Measurements from ENCODE around the gene C1QTNF9B.
"Not testable (repeated sequence)": the region's sequence is repeated elsewhere in the genome, so short reads cannot be mapped to it uniquely, and the experiment has no call there.

C1QTNF9B gene

GRCh38 chr13:23897452-23897919 is at the start of gene C1QTNF9B:
Gene C1QTNF9B (minus strand): TSS chr13:23897502.
- H3K27me3 ChIP-seq (ENCODE audit: low read depth, low read length); H3K36me3 ChIP-seq (replicated peaks; ENCODE audit: low read depth, low read length); H3K79me2 ChIP-seq (ENCODE audit: low read length); H3K4me3 ChIP-seq (ENCODE audit: low read length); H3K9me3 ChIP-seq (ENCODE audit: insufficient read depth, low read length); H3K4me2 ChIP-seq (ENCODE audit: low read length); H3K9ac ChIP-seq (ENCODE audit: low read length); H3K27ac ChIP-seq (ENCODE audit: low read length); H2AFZ ChIP-seq (ENCODE audit: low read depth, low read length); H4K20me1 ChIP-seq (ENCODE audit: insufficient read depth, low read length): not testable (repeated sequence)
- H3K4me1 ChIP-seq (ENCODE audit: low read length): peaks cover 18% of the 10 kb centered on the region

- Histone ChIP-seq H3K36me3 (replicated peaks; ENCODE audit: low read depth, low read length) (no peaks in the 10 kb centered on the region), H3K4me3 (ENCODE audit: low read length) (no peak overlapping the region), H3K27me3 (ENCODE audit: low read depth, low read length) (no peaks in the 10 kb centered on the region), H3K27ac (ENCODE audit: low read length) (no peak overlapping the region), H4K20me1 (ENCODE audit: insufficient read depth, low read length) (no peaks in the 10 kb centered on the region), H3K9ac (ENCODE audit: low read length) (no peak overlapping the region), H3K4me2 (ENCODE audit: low read length) (no peak overlapping the region), H3K79me2 (ENCODE audit: low read length) (no peaks in the 10 kb centered on the region), H2AFZ (ENCODE audit: low read depth, low read length) (no peak overlapping the region), H3K9me3 (ENCODE audit: insufficient read depth, low read length) (no peaks in the 10 kb centered on the region), H3K4me1 (ENCODE audit: low read length) (no peaks in the 10 kb centered on the region)
- TF ChIP-seq EZH2phosphoT487 (IDR thresholded peaks at IDR 0.05; ENCODE audit: low read depth): no peak
- no peak for TF ChIP-seq CTCF (IDR thresholded peaks at IDR 0.05; ENCODE audit: low read depth, low read length)
Observed at GRCh38 chr13:23946900-23947299, 49.6 kb upstream of the C1QTNF9B start.

- H4K20me1 ChIP-seq (ENCODE audit: insufficient read depth, low read length): no peaks in the 10 kb centered on the region
- no peak overlapping the region for H3K9ac ChIP-seq (ENCODE audit: low read length)
- no peak for TF ChIP-seq EZH2phosphoT487 (IDR thresholded peaks at IDR 0.05; ENCODE audit: low read depth)
- TF ChIP-seq CTCF (IDR thresholded peaks at IDR 0.05; ENCODE audit: low read depth, low read length): no peak
- H3K4me3 ChIP-seq (ENCODE audit: low read length): no peak overlapping the region
- no peaks in the 10 kb centered on the region for H3K9me3 ChIP-seq (ENCODE audit: insufficient read depth, low read length)
- no peaks in the 10 kb centered on the region for H3K79me2 ChIP-seq (ENCODE audit: low read length)
- no peak overlapping the region for H3K4me2 ChIP-seq (ENCODE audit: low read length)
- H3K36me3 ChIP-seq (replicated peaks; ENCODE audit: low read depth, low read length): no peaks in the 10 kb centered on the region
- H3K27me3 ChIP-seq (ENCODE audit: low read depth, low read length): peaks cover 5% of the 10 kb centered on the region; the same call in 1 of the 2 replicates
- H3K4me1 ChIP-seq (ENCODE audit: low read length): no peaks in the 10 kb centered on the region
- no peak overlapping the region for H3K27ac ChIP-seq (ENCODE audit: low read length)
- no peak overlapping the region for H2AFZ ChIP-seq (ENCODE audit: low read depth, low read length)
Observed at GRCh38 chr13:23946067-23946466, 48.8 kb upstream of the C1QTNF9B start.

- Histone ChIP-seq H3K4me3 (ENCODE audit: low read length) (no peak overlapping the region), H3K27ac (ENCODE audit: low read length) (no peak overlapping the region), H3K36me3 (replicated peaks; ENCODE audit: low read depth, low read length) (no peaks in the 10 kb centered on the region), H2AFZ (ENCODE audit: low read depth, low read length) (no peak overlapping the region), H3K9me3 (ENCODE audit: insufficient read depth, low read length) (no peaks in the 10 kb centered on the region), H3K9ac (ENCODE audit: low read length) (no peak overlapping the region), H3K27me3 (ENCODE audit: low read depth, low read length) (peaks cover 7% of the 10 kb centered on the region), H3K4me1 (ENCODE audit: low read length) (no peaks in the 10 kb centered on the region), H3K79me2 (ENCODE audit: low read length) (no peaks in the 10 kb centered on the region), H3K4me2 (ENCODE audit: low read length) (no peak overlapping the region), H4K20me1 (ENCODE audit: insufficient read depth, low read length) (no peaks in the 10 kb centered on the region)
- TF ChIP-seq CTCF (IDR thresholded peaks at IDR 0.05; ENCODE audit: low read depth, low read length) (no peak), EZH2phosphoT487 (IDR thresholded peaks at IDR 0.05; ENCODE audit: low read depth) (no peak)
Observed at GRCh38 chr13:23945612-23946011, 48.3 kb upstream of the C1QTNF9B start.

GRCh38 chr13:23941211-23941610 is 43.9 kb upstream of the C1QTNF9B start:
- no peaks in the 10 kb centered on the region for H3K9me3 ChIP-seq (ENCODE audit: insufficient read depth, low read length)
- H3K36me3 ChIP-seq (replicated peaks; ENCODE audit: low read depth, low read length): no peaks in the 10 kb centered on the region
- H3K4me3 ChIP-seq (ENCODE audit: low read length): no peak overlapping the region
- no peak overlapping the region for H3K4me2 ChIP-seq (ENCODE audit: low read length)
- no peaks in the 10 kb centered on the region for H4K20me1 ChIP-seq (ENCODE audit: insufficient read depth, low read length)
- TF ChIP-seq EZH2phosphoT487 (IDR thresholded peaks at IDR 0.05; ENCODE audit: low read depth) (no peak), CTCF (IDR thresholded peaks at IDR 0.05; ENCODE audit: low read depth, low read length) (no peak)
- H3K4me1 ChIP-seq (ENCODE audit: low read length): no peaks in the 10 kb centered on the region
- H3K9ac ChIP-seq (ENCODE audit: low read length): no peak overlapping the region
- H3K79me2 ChIP-seq (ENCODE audit: low read length): no peaks in the 10 kb centered on the region
- H3K27ac ChIP-seq (ENCODE audit: low read length): no peak overlapping the region
- H2AFZ ChIP-seq (ENCODE audit: low read depth, low read length): no peak overlapping the region
- H3K27me3 ChIP-seq (ENCODE audit: low read depth, low read length): peaks cover 34% of the 10 kb centered on the region

- H3K36me3 ChIP-seq (replicated peaks; ENCODE audit: low read depth, low read length); H3K4me1 ChIP-seq (ENCODE audit: low read length); H2AFZ ChIP-seq (ENCODE audit: low read depth, low read length); H3K9ac ChIP-seq (ENCODE audit: low read length); H3K79me2 ChIP-seq (ENCODE audit: low read length); H4K20me1 ChIP-seq (ENCODE audit: insufficient read depth, low read length); H3K4me3 ChIP-seq (ENCODE audit: low read length); H3K4me2 ChIP-seq (ENCODE audit: low read length); H3K27ac ChIP-seq (ENCODE audit: low read length); H3K9me3 ChIP-seq (ENCODE audit: insufficient read depth, low read length): not testable (repeated sequence)
- peaks cover 40% of the 10 kb centered on the region for H3K27me3 ChIP-seq (ENCODE audit: low read depth, low read length)
Observed at GRCh38 chr13:23939666-23940065, 42.4 kb upstream of the C1QTNF9B start.

All from OCI-LY3 (cell line).